GM18867 (cell line): Measurements from ENCODE around the gene TRIM48.
"Not testable (repeated sequence)": the region's sequence is repeated elsewhere in the genome, so short reads cannot be mapped to it uniquely, and the experiment has no call there.

ENCODE experiments used
- ATAC-seq: cut with Tn5 transposase; IDR thresholded peaks from one replicate; pipeline ENCODE4 v1.9.1; 2021; ENCODE audit warnings: mild to moderate bottlenecking, moderate library complexity; ENCODE audit not compliant: unreplicated experiment

The TRIM48 gene

GRCh38 chr11:55261855-55262254, at the start of gene TRIM48:
TSS of gene TRIM48 (plus strand) at chr11:55262155. CDS start at chr11:55262268, 113 bp downstream.
- not testable (repeated sequence) for ATAC-seq

- not testable (repeated sequence) for ATAC-seq
Observed at GRCh38 chr11:55238316-55238715, 23.6 kb upstream of the TRIM48 start.

GRCh38 chr11:55263081-55263480, 1.1 kb downstream of the TRIM48 start:
- no peak for ATAC-seq
